ENCODE measurements around the gene ATP6V1B1.
A peak's percentile ranks its signal among the peaks of the same experiment; 100 is the strongest.

The ATP6V1B1 gene

GRCh38 chr2:70957798-70958197, 22.1 kb downstream of the ATP6V1B1 start:
- H3K4me3 ChIP-seq = no peak overlapping the region
- no peak overlapping the region for H3K27ac ChIP-seq
- DNase-seq (ENCODE audit: low spot score) = peak; percentile 50
- no peak for TF ChIP-seq CTCF (IDR thresholded peaks at IDR 0.05)

- no peak overlapping the region for H3K27ac ChIP-seq
- H3K4me3 ChIP-seq = no peak overlapping the region
- DNase-seq (ENCODE audit: low spot score) = peak; percentile 36
- no peak for TF ChIP-seq CTCF (IDR thresholded peaks at IDR 0.05)
Observed at GRCh38 chr2:70958759-70959158, 23.1 kb downstream of the ATP6V1B1 start.

- TF ChIP-seq CTCF (IDR thresholded peaks at IDR 0.05) = no peak
- Histone ChIP-seq H3K27ac (no peak overlapping the region), H3K4me3 (no peak overlapping the region)
- DNase-seq (ENCODE audit: low spot score) = peak; percentile 50
Observed at GRCh38 chr2:70959271-70959761, 23.6 kb downstream of the ATP6V1B1 start.

DNA sequence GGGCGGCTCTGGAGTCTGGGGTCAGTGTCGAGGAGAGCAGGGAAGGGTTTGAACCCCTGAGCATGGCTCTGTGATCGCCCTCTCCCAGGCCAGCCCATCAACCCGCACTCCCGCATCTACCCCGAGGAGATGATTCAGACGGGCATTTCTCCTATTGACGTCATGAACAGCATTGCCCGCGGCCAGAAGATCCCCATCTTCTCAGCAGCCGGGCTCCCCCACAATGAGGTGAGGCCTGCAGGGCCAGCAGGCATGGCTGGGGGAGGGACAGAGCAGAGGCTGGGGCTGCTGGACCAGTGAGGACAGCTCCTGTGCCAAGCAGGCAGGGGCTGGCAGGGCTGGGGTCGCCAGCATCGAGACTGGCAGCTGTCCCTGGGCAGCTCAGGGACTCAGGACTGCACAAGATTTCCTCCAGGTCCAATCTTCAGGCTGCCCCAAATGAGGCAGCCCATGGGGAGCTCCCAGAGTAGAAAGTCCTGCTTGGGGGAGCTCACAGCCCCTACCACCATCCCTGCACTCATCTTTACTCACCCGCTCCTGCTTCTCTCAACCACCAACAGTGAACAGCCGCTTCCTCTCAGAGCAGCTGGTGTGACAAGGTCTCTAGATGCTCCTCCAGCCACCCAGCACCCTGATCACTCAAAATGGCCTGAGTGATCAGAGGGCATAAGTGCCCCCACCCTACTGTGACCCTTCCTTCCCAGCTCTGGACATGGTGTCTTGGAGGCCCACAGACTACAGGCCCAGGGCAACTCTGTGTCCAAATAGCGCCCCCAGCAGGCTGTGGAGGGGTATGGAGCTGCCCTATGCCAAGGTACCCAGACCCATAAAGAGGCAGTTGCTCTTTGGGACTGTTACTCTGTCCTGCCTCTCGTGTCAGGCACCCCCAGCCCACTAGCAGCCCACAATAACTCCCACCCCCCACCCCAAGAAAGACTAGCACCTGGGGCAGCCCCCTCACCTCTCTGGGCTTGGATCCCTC, 24.4 kb downstream of the ATP6V1B1 start:
- TF ChIP-seq CTCF (IDR thresholded peaks at IDR 0.05) = no peak
- Histone ChIP-seq H3K27ac (no peak overlapping the region), H3K4me3 (no peak overlapping the region)
- DNase-seq (ENCODE audit: low spot score) = peak; percentile 56

- TF ChIP-seq CTCF (IDR thresholded peaks at IDR 0.05) = no peak
- DNase-seq (ENCODE audit: low spot score) = peak; percentile 66
- Histone ChIP-seq H3K4me3 (no peak overlapping the region), H3K27ac (no peak overlapping the region)
Observed at GRCh38 chr2:70960833-70961647, 25.3 kb downstream of the ATP6V1B1 start.

GRCh38 chr2:70961648-70961994, 25.9 kb downstream of the ATP6V1B1 start:
- TF ChIP-seq CTCF (IDR thresholded peaks at IDR 0.05) = no peak
- H3K27ac ChIP-seq = no peak overlapping the region
- peak; percentile 53 for DNase-seq (ENCODE audit: low spot score)
- H3K4me3 ChIP-seq = no peak overlapping the region
